Astrocyte (in vitro differentiated cells and primary cell): ENCODE measurements around the gene LRRC3. TPM values are rescaled to one million over a fixed set of nuclear protein-coding genes. Genes with fewer than 3 reads are reported as not detected.

Experiments
- DNase-seq: peaks from one replicate; pipeline ENCODE4 v3.0.0-alpha.2; 2010; ENCODE audit warnings: low read depth
- FAIRE-seq: peaks from 2 replicates; lab custom pipeline; 2011; peaks lifted over from hg19 to GRCh38; lab: Jason Lieb, UNC
- H2AFZ ChIP-seq: 2 replicates; pipeline ENCODE4 v1.6.0; 2012; ENCODE audit warnings: low read depth, low read length, inconsistent platforms
- H3K27ac ChIP-seq: 2 replicates; pipeline ENCODE4 v1.5.1; 2011; ENCODE audit warnings: low read depth, low read length, inconsistent platforms
- H3K27me3 ChIP-seq: 2 replicates; pipeline ENCODE4 v1.6.0; 2011; ENCODE audit warnings: low read length, inconsistent platforms; ENCODE audit not compliant: insufficient read depth
- H3K36me3 ChIP-seq: 2 replicates; pipeline ENCODE4 v1.5.1; 2011; ENCODE audit warnings: low read length, inconsistent platforms; ENCODE audit not compliant: insufficient read depth
- H3K4me1 ChIP-seq: 2 replicates; pipeline ENCODE4 v1.5.1; 2011; ENCODE audit warnings: low read length, inconsistent platforms; ENCODE audit not compliant: insufficient read depth
- H3K4me2 ChIP-seq: 2 replicates; pipeline ENCODE4 v1.6.0; 2012; ENCODE audit warnings: low read length, inconsistent platforms
- H3K4me3 ChIP-seq: 2 replicates; pipeline ENCODE4 v1.5.1; 2011; ENCODE audit warnings: low read depth, mild to moderate bottlenecking, low read length, inconsistent platforms; ENCODE audit not compliant: insufficient read depth
- H3K79me2 ChIP-seq: 2 replicates; pipeline ENCODE4 v1.6.0; 2012; ENCODE audit warnings: mild to moderate bottlenecking, low read length, inconsistent platforms; ENCODE audit not compliant: insufficient read depth
- H3K9ac ChIP-seq: 2 replicates; pipeline ENCODE4 v1.6.0; 2012; ENCODE audit warnings: mild to moderate bottlenecking, low read length, inconsistent platforms
- H3K9me3 ChIP-seq: 2 replicates; pipeline ENCODE4 v1.5.1; 2012; ENCODE audit warnings: low read depth, mild to moderate bottlenecking, low read length, inconsistent platforms; ENCODE audit not compliant: insufficient read depth
- H4K20me1 ChIP-seq: 2 replicates; pipeline ENCODE4 v1.6.0; 2012; ENCODE audit warnings: low read length, inconsistent platforms; ENCODE audit not compliant: insufficient read depth
- H3K27ac Mint-ChIP-seq: one replicate; pipeline ENCODE4 v1.8.0; 2021; ENCODE audit warnings: mild to moderate bottlenecking, mixed read lengths; ENCODE audit not compliant: unreplicated experiment
- H3K27me3 Mint-ChIP-seq: one replicate; pipeline ENCODE4 v1.8.0; 2021; ENCODE audit warnings: low read depth, mixed read lengths; ENCODE audit not compliant: unreplicated experiment
- H3K36me3 Mint-ChIP-seq: one replicate; pipeline ENCODE4 v1.8.0; 2021; ENCODE audit warnings: low read depth, mixed read lengths; ENCODE audit not compliant: unreplicated experiment
- H3K4me1 Mint-ChIP-seq: one replicate; pipeline ENCODE4 v1.8.0; 2021; ENCODE audit warnings: low read depth, mixed read lengths; ENCODE audit not compliant: unreplicated experiment
- H3K4me3 Mint-ChIP-seq: one replicate; pipeline ENCODE4 v1.8.0; 2021; ENCODE audit warnings: mild to moderate bottlenecking, moderate library complexity, mixed read lengths; ENCODE audit not compliant: unreplicated experiment
- H3K9me3 Mint-ChIP-seq: one replicate; pipeline ENCODE4 v1.8.0; 2021; ENCODE audit warnings: mild to moderate bottlenecking, mixed read lengths; ENCODE audit not compliant: unreplicated experiment
- CTCF ChIP-seq: IDR thresholded peaks from 2 replicates; pipeline ENCODE4 v1.5.1; 2011; ENCODE audit warnings: low read depth, mild to moderate bottlenecking, inconsistent platforms, low read length, moderate library complexity; ENCODE audit not compliant: insufficient read depth
- EZH2 ChIP-seq: IDR thresholded peaks from 2 replicates; pipeline ENCODE4 v1.6.1; 2012; ENCODE audit warnings: mild to moderate bottlenecking, low read length, inconsistent platforms; ENCODE audit not compliant: insufficient read depth
- total RNA-seq: library from RNA; stranded (reverse); gene quantifications from 2 replicates; pipeline ENCODE4 v1.2.1, GENCODE V29; 2021

LRRC3 gene
- total RNA-seq, 1 donor from 2014 or later = 5.2 TPM

DNA sequence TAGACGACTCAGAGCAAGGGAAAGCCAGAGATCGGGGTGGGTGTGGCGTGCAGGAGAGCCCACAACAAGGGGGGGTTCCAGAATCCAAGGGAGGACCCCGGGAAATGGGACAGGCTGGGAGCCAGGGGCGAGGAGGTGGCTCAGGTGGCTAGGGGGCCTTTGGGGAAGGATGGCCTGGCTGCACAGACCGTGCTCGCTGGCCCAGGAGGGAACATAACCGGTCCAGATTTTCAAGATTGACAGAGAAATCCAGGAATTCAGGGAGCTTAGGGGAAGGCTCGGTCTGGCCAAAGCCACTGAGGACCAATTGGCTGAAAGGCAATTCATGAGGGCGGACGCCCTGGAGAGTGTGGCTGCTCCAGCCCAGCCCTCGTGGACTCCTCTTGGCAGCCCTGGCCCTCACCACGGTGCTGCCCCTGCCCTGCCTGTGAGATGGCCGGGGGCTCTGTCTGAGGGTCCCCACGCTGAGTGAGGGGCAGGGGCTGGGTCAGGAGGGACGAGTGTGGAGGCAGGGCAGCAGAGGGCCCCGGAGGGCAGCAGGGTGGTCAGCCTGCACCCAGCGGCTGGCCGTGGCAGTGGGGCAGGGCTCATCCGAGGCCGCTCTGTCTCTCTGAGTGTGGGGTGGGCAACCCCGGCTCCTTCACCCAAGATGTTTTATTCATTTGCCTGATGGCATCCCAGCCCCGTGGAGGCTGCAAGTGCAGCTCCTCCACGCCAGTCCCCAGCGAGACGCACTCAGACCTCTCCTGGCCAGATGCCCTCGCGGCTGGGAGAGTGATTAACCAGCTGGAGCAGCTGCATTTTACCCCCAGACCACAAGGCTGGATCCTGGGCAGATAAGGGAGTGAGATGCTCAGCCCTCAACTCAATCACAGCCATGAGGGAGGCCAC lies 5.6 kb upstream of the LRRC3 start:
- no peaks in the 10 kb centered on the region for H3K36me3 ChIP-seq
- DNase-seq (peak; percentile 5), FAIRE-seq (no peak)
- H3K9me3 Mint-ChIP-seq = peaks cover 7% of the 10 kb centered on the region
- H3K4me1 Mint-ChIP-seq = peaks cover 3% of the 10 kb centered on the region
- H3K27me3 Mint-ChIP-seq = peaks cover 32% of the 10 kb centered on the region
- no peak overlapping the region for H3K4me3 Mint-ChIP-seq
- peaks cover 7% of the 10 kb centered on the region for H3K27me3 ChIP-seq
- no peak overlapping the region for H2AFZ ChIP-seq
- H3K27ac Mint-ChIP-seq = no peak overlapping the region
- no peaks in the 10 kb centered on the region for H3K4me1 ChIP-seq
- H3K9ac ChIP-seq = no peak overlapping the region
- H3K79me2 ChIP-seq = no peaks in the 10 kb centered on the region
- peaks cover 2% of the 10 kb centered on the region for H3K36me3 Mint-ChIP-seq
- H3K4me3 ChIP-seq = no peak overlapping the region
- H3K4me2 ChIP-seq = no peak overlapping the region
- no peaks in the 10 kb centered on the region for H3K9me3 ChIP-seq
- H3K27ac ChIP-seq = no peak overlapping the region
- TF ChIP-seq CTCF = no peak
- TF ChIP-seq EZH2 = no peak
- H4K20me1 ChIP-seq = no peaks in the 10 kb centered on the region

DNA sequence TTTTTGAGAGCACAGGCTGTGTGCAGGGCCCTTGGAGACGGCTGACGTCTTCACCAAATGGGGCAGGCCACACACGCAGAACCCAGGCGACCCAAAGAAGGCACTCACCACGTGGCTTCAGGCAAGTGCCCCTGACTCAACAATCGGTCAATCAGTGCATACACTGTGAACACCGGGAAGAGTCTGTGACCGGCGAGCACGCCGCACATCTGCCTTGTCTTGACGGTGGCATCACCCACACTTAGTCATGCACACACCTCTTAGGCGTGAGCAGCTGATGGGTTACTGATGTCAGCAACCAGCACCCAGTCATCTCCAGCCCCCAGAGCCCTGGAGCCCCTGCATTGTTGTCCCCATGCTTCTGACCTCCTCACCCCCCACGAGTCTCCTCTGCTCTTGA lies 4.9 kb upstream of the LRRC3 start:
- FAIRE-seq (no peak), DNase-seq (no peak)
- H3K4me2 ChIP-seq = no peak overlapping the region
- H3K36me3 Mint-ChIP-seq = peaks cover 2% of the 10 kb centered on the region
- H2AFZ ChIP-seq = no peak overlapping the region
- H3K9ac ChIP-seq = no peak overlapping the region
- no peak overlapping the region for H3K27ac ChIP-seq
- H3K9me3 ChIP-seq = no peaks in the 10 kb centered on the region
- H3K79me2 ChIP-seq = no peaks in the 10 kb centered on the region
- H3K4me3 ChIP-seq = no peak overlapping the region
- peaks cover 3% of the 10 kb centered on the region for H3K4me1 Mint-ChIP-seq
- H3K27ac Mint-ChIP-seq = no peak overlapping the region
- H3K36me3 ChIP-seq = no peaks in the 10 kb centered on the region
- H3K4me1 ChIP-seq = no peaks in the 10 kb centered on the region
- H3K27me3 ChIP-seq = peaks cover 7% of the 10 kb centered on the region
- H3K27me3 Mint-ChIP-seq = peaks cover 31% of the 10 kb centered on the region
- H3K4me3 Mint-ChIP-seq = no peak overlapping the region
- H3K9me3 Mint-ChIP-seq = peaks cover 7% of the 10 kb centered on the region
- TF ChIP-seq CTCF (no peak), EZH2 (no peak)
- no peaks in the 10 kb centered on the region for H4K20me1 ChIP-seq

GRCh38 chr21:44450999-44451398 lies 4.3 kb upstream of the LRRC3 start:
- Mint-ChIP-seq H3K4me1 (peaks cover 3% of the 10 kb centered on the region), H3K9me3 (peaks cover 7% of the 10 kb centered on the region), H3K27ac (no peak overlapping the region), H3K27me3 (peaks cover 30% of the 10 kb centered on the region), H3K4me3 (no peak overlapping the region), H3K36me3 (peaks cover 2% of the 10 kb centered on the region)
- Histone ChIP-seq H3K4me3 (no peak overlapping the region), H3K4me1 (no peaks in the 10 kb centered on the region), H3K79me2 (no peaks in the 10 kb centered on the region), H3K9ac (no peak overlapping the region), H4K20me1 (no peaks in the 10 kb centered on the region), H3K36me3 (no peaks in the 10 kb centered on the region), H3K4me2 (no peak overlapping the region), H2AFZ (no peak overlapping the region), H3K27me3 (peaks cover 7% of the 10 kb centered on the region), H3K9me3 (no peaks in the 10 kb centered on the region), H3K27ac (no peak overlapping the region)
- DNase-seq = no peak
- TF ChIP-seq EZH2 = no peak
- TF ChIP-seq CTCF = no peak
- no peak for FAIRE-seq
